HepG2 (cell line): Measurements from ENCODE around the gene CDK2AP2. TPM values are rescaled to one million over a fixed set of nuclear protein-coding genes. Genes with fewer than 3 reads are reported as not detected.

Experiments
- ARID4A ChIP-seq: sonication (generic); formaldehyde crosslinking; IDR thresholded peaks from 2 replicates; pipeline ENCODE4 v1.5.0; 2020; ENCODE audit warnings: mild to moderate bottlenecking, missing genetic modification reagents, borderline replicate concordance
- ARNTL ChIP-seq: sonication (generic); formaldehyde crosslinking; IDR thresholded peaks from 2 replicates; pipeline ENCODE4 v1.4.0; 2020; ENCODE audit warnings: mild to moderate bottlenecking, missing genetic modification reagents
- CSRNP2 ChIP-seq: sonication (generic); formaldehyde crosslinking; conservative IDR thresholded peaks from 2 replicates; pipeline ENCODE4 v1.8.0; 2022; ENCODE audit warnings: low read depth, missing genetic modification reagents
- GTF3A ChIP-seq: sonication (generic); formaldehyde crosslinking; conservative IDR thresholded peaks from 2 replicates; pipeline ENCODE4 v1.4.0; 2020; ENCODE audit warnings: mild to moderate bottlenecking, missing genetic modification reagents
- HES4 ChIP-seq: sonication (generic); formaldehyde crosslinking; IDR thresholded peaks from 2 replicates; pipeline ENCODE4 v1.9.0; 2021; ENCODE audit warnings: mild to moderate bottlenecking, missing genetic modification reagents, borderline replicate concordance
- IRF2 ChIP-seq: IDR thresholded peaks from 2 replicates; pipeline ENCODE4 v1.6.1; 2018; ENCODE audit warnings: missing genetic modification reagents, missing compliant biosample characterization
- NR3C1 ChIP-seq: sonication (generic); formaldehyde crosslinking; IDR thresholded peaks from 2 replicates; pipeline ENCODE4 v1.4.0; 2020; ENCODE audit warnings: missing genetic modification reagents
- REPIN1 ChIP-seq: sonication (generic); formaldehyde crosslinking; IDR thresholded peaks from 2 replicates; pipeline ENCODE4 v1.8.0; 2022; ENCODE audit warnings: missing genetic modification reagents, low read depth, mild to moderate bottlenecking, borderline replicate concordance
- TCF7L2 ChIP-seq: IDR thresholded peaks from 2 replicates; pipeline ENCODE4 v1.6.1; 2011; ENCODE audit warnings: mild to moderate bottlenecking, low read depth, low read length, moderate library complexity
- ZBTB33 ChIP-seq: sonication (generic); formaldehyde crosslinking; IDR thresholded peaks from 2 replicates; pipeline ENCODE4 v1.4.0; 2020; ENCODE audit warnings: missing genetic modification reagents
- ZFYVE20 ChIP-seq: sonication (generic); formaldehyde crosslinking; IDR thresholded peaks from 2 replicates; pipeline ENCODE4 v1.8.0; 2023; ENCODE audit warnings: low read depth, mild to moderate bottlenecking, moderate library complexity, missing genetic modification reagents, borderline replicate concordance
- ZGPAT ChIP-seq: IDR thresholded peaks from 2 replicates; pipeline ENCODE4 v1.6.1; 2016; ENCODE audit warnings: mild to moderate bottlenecking
- ZNF12 ChIP-seq: sonication (generic); formaldehyde crosslinking; IDR thresholded peaks from 2 replicates; pipeline ENCODE4 v1.5.0; 2020; ENCODE audit warnings: missing genetic modification reagents
- ZNF33B ChIP-seq: sonication (generic); formaldehyde crosslinking; IDR thresholded peaks from 2 replicates; pipeline ENCODE4 v1.5.1; 2020; ENCODE audit warnings: mild to moderate bottlenecking, missing genetic modification reagents
- ZNF382 ChIP-seq: sonication (generic); formaldehyde crosslinking; IDR thresholded peaks from 2 replicates; pipeline ENCODE4 v1.5.0; 2020; ENCODE audit warnings: missing genetic modification reagents, mild to moderate bottlenecking, borderline replicate concordance
- ZNF383 ChIP-seq: sonication (generic); formaldehyde crosslinking; IDR thresholded peaks from 2 replicates; pipeline ENCODE4 v1.4.0; 2020; ENCODE audit warnings: missing genetic modification reagents, mild to moderate bottlenecking, borderline replicate concordance
- ZNF563 ChIP-seq: sonication (generic); formaldehyde crosslinking; IDR thresholded peaks from 2 replicates; pipeline ENCODE4 v1.8.0; 2022; ENCODE audit warnings: mild to moderate bottlenecking, moderate library complexity, missing genetic modification reagents
- ZNF569 ChIP-seq: sonication (generic); formaldehyde crosslinking; IDR thresholded peaks from 2 replicates; pipeline ENCODE4 v1.5.0; 2020; ENCODE audit warnings: mild to moderate bottlenecking, missing genetic modification reagents, moderate library complexity, borderline replicate concordance
- ZNF766 ChIP-seq: sonication (generic); formaldehyde crosslinking; IDR thresholded peaks from 2 replicates; pipeline ENCODE4 v1.5.0; 2020; ENCODE audit warnings: missing genetic modification reagents, borderline replicate concordance
- polyA plus RNA-seq, 8 experiments: library from polyadenylated mRNA; depleted of rRNA in 3 of 8; stranded (reverse) in 7 of 8; unstranded in 1 of 8; fragments of >200 nt; fragmentation: Illumina TruSeq in 4 of 8; extraction: Trizol in 4 of 8; gene quantifications; 2 replicates each; pipeline versions ENCODE4 v1.2.1 to v1.2.3, GENCODE V29; 2011 to 2016; ENCODE audit warnings: low read depth in 4 of 8, missing spikeins in 1 of 8, mixed read lengths in 1 of 8; ENCODE audit not compliant: insufficient read depth in 1 of 8
- total RNA-seq, 5 experiments: library from RNA; depleted of rRNA; stranded (reverse); fragments of >200 nt; fragmentation: Illumina TruSeq; extraction: Trizol; gene quantifications; 2 replicates each; pipeline ENCODE4 v1.2.3, GENCODE V29; 2016; ENCODE audit warnings: low read depth in 1 of 5

CDK2AP2 gene
- total and polyA plus RNA-seq, 2 of the 13 experiments (the other 11 are each of a cell fraction or from before 2014, with no cell fraction given) = 15.0 to 23.2 TPM

GRCh38 chr11:67505605-67506396 lies 2.2 kb downstream of the CDK2AP2 start (continued):
- TF ChIP-seq NR3C1 (CRISPR knock-in tag) = no peak
- TF ChIP-seq ZNF12 = no peak; the same call in 1 of the 2 replicates
- no peak for TF ChIP-seq ZNF766
- TF ChIP-seq CSRNP2 (CRISPR knock-in tag) = no peak
- TF ChIP-seq ZGPAT (CRISPR knock-in tag) = peak; percentile 60
- peak; percentile 72; the same call in 1 of the 2 replicates for TF ChIP-seq ARID4A (CRISPR knock-in tag)
- TF ChIP-seq HES4 (CRISPR knock-in tag) = no peak
- no peak for TF ChIP-seq ZFYVE20 (CRISPR knock-in tag)
- peak; percentile 63; the same call in 1 of the 2 replicates for TF ChIP-seq IRF2 (CRISPR knock-in tag)
- no peak for TF ChIP-seq ZNF569
- no peak for TF ChIP-seq ZNF382 (CRISPR knock-in tag)
- TF ChIP-seq ZBTB33 (CRISPR knock-in tag) = peak; percentile 94; the same call in 1 of the 2 replicates
- peak; percentile 63; the same call in 1 of the 2 replicates for TF ChIP-seq GTF3A
- TF ChIP-seq TCF7L2 = no peak
- TF ChIP-seq REPIN1 (CRISPR knock-in tag) = 0 out of 2 replicates have a peak, but pooled peaks have one; percentile 26
- no peak for TF ChIP-seq ZNF33B (CRISPR knock-in tag)
- peak; percentile 51; the same call in 1 of the 2 replicates for TF ChIP-seq ARNTL (CRISPR knock-in tag)
- TF ChIP-seq ZNF563 (CRISPR knock-in tag) = no peak
- 0 out of 2 replicates have a peak, but pooled peaks have one; percentile 62 for TF ChIP-seq ZNF383
